ENCODE measurements around the gene EFNA5.

DNA sequence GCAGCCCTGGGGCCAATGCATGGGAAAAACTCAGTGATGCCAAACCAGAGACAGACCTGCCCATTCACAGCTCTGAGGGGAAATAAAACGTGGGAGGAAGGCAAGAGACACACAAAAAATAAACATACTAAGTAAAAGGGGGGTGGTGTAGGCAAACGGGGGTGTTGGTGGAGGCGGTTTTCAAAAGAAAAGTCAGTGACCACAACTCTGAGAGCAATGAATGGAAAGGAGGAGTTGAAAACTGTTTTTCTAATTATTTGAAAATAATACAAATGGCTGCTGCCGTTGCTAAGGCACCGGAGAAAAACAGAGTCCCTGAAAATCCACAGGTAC, 293.5 kb downstream of the EFNA5 start:
- TF ChIP-seq GATA2 (IDR thresholded peaks at IDR 0.05; ENCODE audit: low read depth, low read length) = no peak
- no peak for TF ChIP-seq GATA3 (IDR thresholded peaks at IDR 0.05; ENCODE audit: low read depth, low read length)

Measured in SH-SY5Y (cell line).